ENCODE data around the gene CFAP44. TPM values are rescaled to one million over a fixed set of nuclear protein-coding genes. Genes with fewer than 3 reads are reported as not detected.
"Not testable (repeated sequence)": the region's sequence is repeated elsewhere in the genome, so short reads cannot be mapped to it uniquely, and the experiment has no call there.

The CFAP44 gene
- total RNA-seq, 3 donors from 2014 or later (not counting 1 experiment from before 2014, with no cell fraction given) = 5.4 to 8.5 (median 6.5) TPM

- Mint-ChIP-seq H3K27me3 (ENCODE audit: low read depth in 2 of 2) (no peaks in the 10 kb centered on the region), H3K36me3 (no peaks in the 10 kb centered on the region), H3K4me3 (no peak overlapping the region), H3K4me1 (no peaks in the 10 kb centered on the region), H3K9me3 (peaks cover 0 to 2% of the 10 kb centered on the region in 2 donors), H3K27ac (no peak overlapping the region)
- ATAC-seq (no peak), DNase-seq (no peak)
- Histone ChIP-seq H3K4me3 (ENCODE audit: low read length) (no peak overlapping the region), H3K4me1 (ENCODE audit: control insufficient read depth, insufficient read depth, low read length) (no peaks in the 10 kb centered on the region), H3K9me3 (ENCODE audit: control insufficient read depth, insufficient read depth, low read length) (no peaks in the 10 kb centered on the region), H3K27ac (ENCODE audit: low read length) (no peak overlapping the region), H3K36me3 (ENCODE audit: control insufficient read depth, insufficient read depth, low read length) (peaks cover 14% of the 10 kb centered on the region), H3K27me3 (ENCODE audit: control insufficient read depth, insufficient read depth, low read length) (no peaks in the 10 kb centered on the region)
- TF ChIP-seq CTCF (IDR thresholded peaks at IDR 0.05) = no peak
- intact Hi-C loops (cut with micrococcal nuclease) = no loop called here
These were observed 20.2 kb upstream of the CFAP44 start for GRCh38 chr3:113461488-113461887.

- H3K27ac ChIP-seq (ENCODE audit: low read length); H3K4me3 ChIP-seq (ENCODE audit: low read length); intact Hi-C loops (cut with micrococcal nuclease); H3K27ac Mint-ChIP-seq; H3K27me3 ChIP-seq (ENCODE audit: control insufficient read depth, insufficient read depth, low read length); H3K9me3 Mint-ChIP-seq; H3K4me3 Mint-ChIP-seq; H3K36me3 ChIP-seq (ENCODE audit: control insufficient read depth, insufficient read depth, low read length); H3K4me1 Mint-ChIP-seq; DNase-seq; H3K36me3 Mint-ChIP-seq; ATAC-seq; H3K9me3 ChIP-seq (ENCODE audit: control insufficient read depth, insufficient read depth, low read length); H3K27me3 Mint-ChIP-seq (ENCODE audit: low read depth in 2 of 2); H3K4me1 ChIP-seq (ENCODE audit: control insufficient read depth, insufficient read depth, low read length): not testable (repeated sequence)
- WGBS (ENCODE audit: insufficient coverage) = 99% methylated on average over 15 of the region's 27 CpGs
These were observed 17.3 kb upstream of the CFAP44 start for GRCh38 chr3:113458554-113458953.

- no peaks in the 10 kb centered on the region for H3K4me1 ChIP-seq (ENCODE audit: control insufficient read depth, insufficient read depth, low read length)
- H3K36me3 ChIP-seq (ENCODE audit: control insufficient read depth, insufficient read depth, low read length) = peaks cover 13% of the 10 kb centered on the region
- Mint-ChIP-seq H3K4me1 (no peaks in the 10 kb centered on the region), H3K27ac (no peak overlapping the region), H3K36me3 (peaks cover 9% of the 10 kb centered on the region), H3K27me3 (ENCODE audit: low read depth in 2 of 2) (no peaks in the 10 kb centered on the region), H3K4me3 (no peak overlapping the region), H3K9me3 (no peaks in the 10 kb centered on the region)
- intact Hi-C loops (cut with micrococcal nuclease) = no loop called here
- H3K27ac ChIP-seq (ENCODE audit: low read length) = no peak overlapping the region
- no peaks in the 10 kb centered on the region for H3K27me3 ChIP-seq (ENCODE audit: control insufficient read depth, insufficient read depth, low read length)
- H3K9me3 ChIP-seq (ENCODE audit: control insufficient read depth, insufficient read depth, low read length) = no peaks in the 10 kb centered on the region
- DNase-seq = no peak
- TF ChIP-seq CTCF (IDR thresholded peaks at IDR 0.05) = no peak
- no peak overlapping the region for H3K4me3 ChIP-seq (ENCODE audit: low read length)
- no peak for ATAC-seq
These were observed 14.2 kb upstream of the CFAP44 start for GRCh38 chr3:113455446-113455845.

GRCh38 chr3:113454630-113455029 lies 13.3 kb upstream of the CFAP44 start:
- Histone ChIP-seq H3K27ac (ENCODE audit: low read length) (no peak overlapping the region), H3K9me3 (ENCODE audit: control insufficient read depth, insufficient read depth, low read length) (no peaks in the 10 kb centered on the region), H3K27me3 (ENCODE audit: control insufficient read depth, insufficient read depth, low read length) (no peaks in the 10 kb centered on the region), H3K4me3 (ENCODE audit: low read length) (no peak overlapping the region), H3K36me3 (ENCODE audit: control insufficient read depth, insufficient read depth, low read length) (peaks cover 9% of the 10 kb centered on the region), H3K4me1 (ENCODE audit: control insufficient read depth, insufficient read depth, low read length) (no peaks in the 10 kb centered on the region)
- peaks cover 9% of the 10 kb centered on the region for H3K36me3 Mint-ChIP-seq
- intact Hi-C loops (cut with micrococcal nuclease) = no loop called here
- ATAC-seq (peak in 1 of 3 donors; percentile 35), DNase-seq (no peak)
- no peaks in the 10 kb centered on the region for H3K9me3 Mint-ChIP-seq
- no peaks in the 10 kb centered on the region for H3K4me1 Mint-ChIP-seq
- TF ChIP-seq CTCF (IDR thresholded peaks at IDR 0.05) = no peak
- H3K27me3 Mint-ChIP-seq (ENCODE audit: low read depth in 2 of 2) = no peaks in the 10 kb centered on the region
- no peak overlapping the region for H3K4me3 Mint-ChIP-seq
- H3K27ac Mint-ChIP-seq = no peak overlapping the region
- WGBS (ENCODE audit: insufficient coverage) = 75% methylated on average over 3 of the region's 3 CpGs

Measured in natural killer cell (primary cell).